Breast epithelium (tissue), 4 donors: Measurements from ENCODE around the gene ZNF23. TPM values are rescaled to one million over a fixed set of nuclear protein-coding genes. Genes with fewer than 3 reads are reported as not detected.
A peak's percentile ranks its signal among the peaks of the same experiment; 100 is the strongest.

Source experiments
- DNase-seq, 2 donors: peaks; one replicate each; pipeline ENCODE4 v3.0.0-alpha.2; 2019; ENCODE audit warnings: low spot score in 2 of 2
- H3K27ac ChIP-seq, 2 donors: fragments of 200-600 bp; sonication (generic) in 1 of 2; one replicate each; pipeline ENCODE4 v1.5.1; 2016 to 2019; ENCODE audit warnings: mild to moderate bottlenecking in 1 of 2
- H3K27me3 ChIP-seq, 2 donors: fragments of 200-600 bp; sonication (generic) in 1 of 2; one replicate each; pipeline versions ENCODE4 v1.5.1 to v1.6.0; 2017 to 2019; ENCODE audit warnings: control low read depth in 1 of 2, mild to moderate bottlenecking in 1 of 2
- H3K36me3 ChIP-seq: fragments of 200-600 bp; one replicate; pipeline ENCODE4 v1.5.1; 2019
- H3K4me1 ChIP-seq, 2 donors: fragments of 200-600 bp; sonication (generic); one replicate each; pipeline ENCODE4 v1.5.1; 2016 to 2019; ENCODE audit warnings: control low read depth in 1 of 2
- H3K4me3 ChIP-seq, 3 donors: fragments of 200-600 bp; sonication (generic); 1 replicate in 2 of 3; 2 replicates in 1 of 3; pipeline ENCODE4 v1.5.1; 2016 to 2019; ENCODE audit warnings: mild to moderate bottlenecking in 3 of 3, moderate library complexity in 2 of 3
- H3K9me3 ChIP-seq, 2 donors: fragments of 200-600 bp; sonication (generic) in 1 of 2; one replicate each; pipeline ENCODE4 v1.5.1; 2016 to 2019; ENCODE audit warnings: control low read depth in 1 of 2
- POLR2A ChIP-seq: fragments of 450-650 bp; IDR thresholded peaks from one replicate; pipeline ENCODE4 v1.6.1; 2016; ENCODE audit warnings: antibody characterized with exemption, mild to moderate bottlenecking, moderate library complexity
- POLR2AphosphoS5 ChIP-seq, 3 donors: sonication (generic); formaldehyde crosslinking; IDR thresholded peaks; one replicate each; pipeline ENCODE4 v1.6.1; 2017; ENCODE audit warnings: antibody characterized with exemption in 3 of 3
- intact Hi-C: fragments of 100-400 bp; cut with DNase I; formaldehyde crosslinking; loops from one replicate; pipeline ENCODE4 v1.15.1; 2023; ENCODE audit warnings: low total_unique reads
- total RNA-seq, 3 donors: library from RNA; depleted of rRNA; stranded (reverse); fragments of >200 nt; gene quantifications; one replicate each; pipeline ENCODE4 v1.1.0, GENCODE V29; 2016
- TF ChIP-seq, protein P1 (sequence below), 3 donors: fragments of 450-650 bp; IDR thresholded peaks; one replicate each; pipeline ENCODE4 v1.5.1; 2016 to 2017; ENCODE audit warnings: antibody characterized with exemption in 3 of 3, mild to moderate bottlenecking in 3 of 3, moderate library complexity in 3 of 3

The ZNF23 gene
- total RNA-seq, 3 donors from 2014 or later, result 9.8 to 16.8 (median 11.8) TPM

DNA sequence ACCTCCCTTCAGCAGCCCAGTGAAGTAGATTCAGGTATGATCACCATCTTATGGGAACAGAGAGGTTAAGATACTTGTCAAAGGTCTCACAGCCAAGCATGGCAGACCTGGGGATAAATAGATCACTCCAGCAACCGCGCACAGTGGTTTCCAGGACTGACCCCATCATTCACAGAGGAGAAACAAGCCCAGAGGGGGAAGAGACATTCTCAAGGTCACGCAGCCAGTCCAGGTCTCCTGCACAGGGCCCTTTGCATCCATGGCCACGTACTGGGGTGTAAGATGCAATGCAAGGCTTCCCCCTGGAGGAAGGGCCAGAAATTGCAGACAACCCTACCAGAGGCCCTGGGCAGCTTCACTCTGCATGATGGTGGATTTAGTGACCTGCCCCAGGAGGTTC lies 40.1 kb downstream of the ZNF23 start:
- H3K4me3 ChIP-seq, result no peak overlapping the region
- no peak for TF ChIP-seq POLR2AphosphoS5 (IDR thresholded peaks at IDR 0.05)
- TF ChIP-seq POLR2A, result no peak
- TF ChIP-seq, protein P1, sequence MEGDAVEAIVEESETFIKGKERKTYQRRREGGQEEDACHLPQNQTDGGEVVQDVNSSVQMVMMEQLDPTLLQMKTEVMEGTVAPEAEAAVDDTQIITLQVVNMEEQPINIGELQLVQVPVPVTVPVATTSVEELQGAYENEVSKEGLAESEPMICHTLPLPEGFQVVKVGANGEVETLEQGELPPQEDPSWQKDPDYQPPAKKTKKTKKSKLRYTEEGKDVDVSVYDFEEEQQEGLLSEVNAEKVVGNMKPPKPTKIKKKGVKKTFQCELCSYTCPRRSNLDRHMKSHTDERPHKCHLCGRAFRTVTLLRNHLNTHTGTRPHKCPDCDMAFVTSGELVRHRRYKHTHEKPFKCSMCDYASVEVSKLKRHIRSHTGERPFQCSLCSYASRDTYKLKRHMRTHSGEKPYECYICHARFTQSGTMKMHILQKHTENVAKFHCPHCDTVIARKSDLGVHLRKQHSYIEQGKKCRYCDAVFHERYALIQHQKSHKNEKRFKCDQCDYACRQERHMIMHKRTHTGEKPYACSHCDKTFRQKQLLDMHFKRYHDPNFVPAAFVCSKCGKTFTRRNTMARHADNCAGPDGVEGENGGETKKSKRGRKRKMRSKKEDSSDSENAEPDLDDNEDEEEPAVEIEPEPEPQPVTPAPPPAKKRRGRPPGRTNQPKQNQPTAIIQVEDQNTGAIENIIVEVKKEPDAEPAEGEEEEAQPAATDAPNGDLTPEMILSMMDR (IDR thresholded peaks at IDR 0.05), result no peak
- DNase-seq, result no peak
- no peaks in the 10 kb centered on the region for H3K4me1 ChIP-seq
- no peaks in the 10 kb centered on the region for H3K36me3 ChIP-seq
- intact Hi-C loops, result no loop called here
- peaks cover 0 to 5% of the 10 kb centered on the region in 2 donors for H3K9me3 ChIP-seq
- no peak overlapping the region for H3K27ac ChIP-seq
- peaks cover 0 to 42% of the 10 kb centered on the region in 2 donors for H3K27me3 ChIP-seq

DNA sequence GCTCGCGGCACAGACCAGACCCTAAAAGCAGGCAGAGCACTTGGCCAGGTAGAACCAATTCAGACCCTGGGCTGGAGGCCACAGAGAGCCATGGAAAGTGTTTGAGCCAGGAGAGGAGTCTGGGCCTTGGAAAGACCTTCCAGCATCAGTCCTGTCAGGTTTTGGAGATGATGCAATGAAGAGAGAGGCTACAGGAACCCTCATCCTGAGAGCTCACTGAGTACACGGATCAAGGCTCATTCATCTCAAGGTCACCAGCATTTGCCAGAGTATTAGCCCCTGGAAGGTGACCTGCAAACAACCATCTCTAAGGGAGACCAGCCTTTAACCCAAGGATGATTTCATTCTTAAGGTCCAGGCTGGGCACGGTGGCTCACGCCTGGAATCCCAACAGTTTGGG lies 48.0 kb downstream of the ZNF23 start:
- Histone ChIP-seq H3K9me3 (peaks cover 0 to 5% of the 10 kb centered on the region in 2 donors), H3K4me1 (no peaks in the 10 kb centered on the region), H3K27me3 (peaks cover 0 to 10% of the 10 kb centered on the region in 2 donors), H3K36me3 (no peaks in the 10 kb centered on the region), H3K4me3 (no peak overlapping the region), H3K27ac (no peak overlapping the region)
- DNase-seq, result no peak
- TF ChIP-seq POLR2AphosphoS5 (IDR thresholded peaks at IDR 0.05) (no peak), POLR2A (no peak)
- TF ChIP-seq, protein P1 (IDR thresholded peaks at IDR 0.05), result no peak
- intact Hi-C loops, result loop anchor here (10.0 kb wide), 1 partner anchor 201 kb away; no protein-coding TSS in a partner anchor

DNA sequence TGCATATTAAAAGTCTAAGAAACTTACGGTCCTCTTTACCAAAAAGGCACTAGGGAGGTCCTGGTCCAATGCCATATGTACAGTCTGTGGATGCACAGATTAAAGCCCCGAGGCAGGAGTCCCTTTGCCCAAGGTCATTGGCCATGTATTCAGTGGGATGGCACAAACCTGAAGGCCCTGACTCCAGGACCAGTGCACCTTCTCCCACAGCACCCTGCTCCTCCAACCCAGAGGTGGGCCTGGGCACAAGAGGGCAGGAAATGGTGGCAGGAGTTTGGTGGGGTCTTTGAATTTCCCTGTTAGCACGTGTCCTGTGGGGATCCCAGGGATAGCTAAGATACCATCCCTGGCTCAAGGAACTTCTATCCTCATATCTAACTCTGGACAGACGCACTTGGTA lies 48.7 kb downstream of the ZNF23 start:
- no peaks in the 10 kb centered on the region for H3K36me3 ChIP-seq
- no peak for DNase-seq

DNA sequence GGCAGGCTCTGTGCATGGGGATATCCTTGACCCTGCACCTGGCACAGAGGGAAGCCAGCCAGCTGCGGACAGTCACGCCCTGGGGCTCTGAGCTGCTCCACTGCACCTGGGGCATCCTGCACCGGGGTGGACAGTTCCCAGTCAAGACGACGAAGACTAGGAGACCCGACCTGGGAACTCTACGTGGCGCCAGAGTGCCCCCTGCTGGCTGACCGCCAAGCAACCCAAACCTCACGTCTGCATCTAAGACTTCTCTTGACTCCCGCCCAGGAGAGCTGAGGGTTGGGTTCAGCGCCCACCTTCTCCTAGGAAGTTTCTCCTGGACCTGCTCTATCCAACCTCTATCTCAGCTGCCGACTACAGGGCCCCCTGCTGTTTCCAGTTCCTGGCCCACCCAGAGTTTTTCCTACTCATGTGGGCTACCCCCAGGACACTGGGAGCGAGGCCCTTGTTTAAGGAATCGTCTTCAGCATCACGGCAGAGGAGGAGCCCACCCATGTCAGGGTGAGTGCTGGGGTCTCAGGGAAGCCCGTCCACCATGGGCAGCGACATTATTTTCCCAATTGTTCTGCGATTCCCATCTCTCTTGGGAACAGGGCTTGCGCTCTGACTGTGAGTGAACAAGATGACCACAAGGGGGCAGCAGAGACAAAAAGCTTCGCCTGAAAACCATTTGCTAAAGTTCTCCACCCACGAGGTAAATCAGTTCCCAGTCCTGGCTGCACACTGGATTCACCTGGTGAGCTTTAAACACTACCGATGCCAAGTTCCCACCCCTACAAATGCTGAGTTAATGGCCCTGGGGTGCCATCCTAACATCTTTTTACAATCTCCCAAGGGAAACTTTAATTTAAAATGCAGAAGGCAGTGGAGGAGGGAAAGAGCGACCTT lies 49.5 kb downstream of the ZNF23 start:
- Histone ChIP-seq H3K27ac (no peak overlapping the region), H3K4me1 (no peaks in the 10 kb centered on the region), H3K9me3 (peaks cover 0 to 5% of the 10 kb centered on the region in 2 donors), H3K36me3 (no peaks in the 10 kb centered on the region), H3K4me3 (peak overlapping the region in 1 of 3 donors; percentile 23), H3K27me3 (peaks cover 0 to 6% of the 10 kb centered on the region in 2 donors)
- no peak for TF ChIP-seq POLR2A
- TF ChIP-seq, protein P1 (IDR thresholded peaks at IDR 0.05), result peak; percentile 83 to 88 (median 86)
- no peak for TF ChIP-seq POLR2AphosphoS5 (IDR thresholded peaks at IDR 0.05)
- peak; percentile 41 to 65 for DNase-seq
- intact Hi-C loops, result loop anchor here (10.0 kb wide), 1 partner anchor 202 kb away; no protein-coding TSS in a partner anchor

More for the DNA sequence above, 48.7 kb downstream of the ZNF23 start:
- Histone ChIP-seq H3K27ac (no peak overlapping the region), H3K9me3 (peaks cover 0 to 5% of the 10 kb centered on the region in 2 donors), H3K4me1 (no peaks in the 10 kb centered on the region), H3K4me3 (no peak overlapping the region), H3K27me3 (peaks cover 0 to 10% of the 10 kb centered on the region in 2 donors)
- no peak for TF ChIP-seq POLR2A
- TF ChIP-seq POLR2AphosphoS5 (IDR thresholded peaks at IDR 0.05), result no peak
- TF ChIP-seq, protein P1 (IDR thresholded peaks at IDR 0.05), result no peak
- intact Hi-C loops, result loop anchor here (10.0 kb wide), 1 partner anchor 201 kb away; no protein-coding TSS in a partner anchor

DNA sequence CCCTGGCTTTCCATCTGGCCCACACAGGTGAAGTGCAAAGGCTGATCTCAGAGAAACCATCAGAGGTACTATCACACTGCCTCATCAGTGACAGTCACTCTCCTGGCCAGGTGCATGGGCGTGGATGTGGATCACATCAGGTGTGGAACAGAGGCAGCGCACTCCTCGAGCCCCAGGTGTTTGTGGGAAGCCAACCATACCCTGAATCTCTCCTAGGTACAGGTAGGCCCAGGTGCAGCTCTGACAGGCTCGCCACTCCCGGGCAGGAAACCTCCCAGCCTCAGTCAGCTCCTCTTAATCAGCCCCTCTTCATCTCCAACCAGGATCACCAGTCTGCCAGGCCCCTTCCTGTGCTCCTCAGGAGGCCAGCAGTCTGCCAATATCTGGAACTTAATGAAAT lies 51.9 kb downstream of the ZNF23 start:
- no peak overlapping the region for H3K4me3 ChIP-seq
- no peaks in the 10 kb centered on the region for H3K4me1 ChIP-seq
- H3K27ac ChIP-seq, result no peak overlapping the region
- no peaks in the 10 kb centered on the region for H3K36me3 ChIP-seq
- H3K9me3 ChIP-seq, result no peaks in the 10 kb centered on the region
- no peak for DNase-seq
- no peak for TF ChIP-seq POLR2A
- no peak for TF ChIP-seq POLR2AphosphoS5 (IDR thresholded peaks at IDR 0.05)
- TF ChIP-seq, protein P1 (IDR thresholded peaks at IDR 0.05), result no peak
- peaks cover 0 to 3% of the 10 kb centered on the region in 2 donors for H3K27me3 ChIP-seq
- intact Hi-C loops, result loop anchor here (10.0 kb wide), 1 partner anchor 205 kb away; no protein-coding TSS in a partner anchor
